Muscle of arm (tissue), 12 donors: Measurements from ENCODE around the gene FBXW7. TPM values are rescaled to one million over a fixed set of nuclear protein-coding genes. Genes with fewer than 3 reads are reported as not detected.
A peak's percentile ranks its signal among the peaks of the same experiment; 100 is the strongest.

ENCODE experiments used
- DNase-seq: peaks from one replicate; pipeline ENCODE4 v3.0.0-alpha.2; 2013
- polyA plus RNA-seq, 12 donors: library from polyadenylated mRNA; unstranded; fragments of 120-200 nt; gene quantifications; one replicate each; pipeline ENCODE4 v1.2.1, GENCODE V29; 2013; ENCODE audit not compliant: insufficient read length in 12 of 12

FBXW7 gene
- polyA plus RNA-seq, 12 donors = 24.2 to 44.5 (median 36.3) TPM; not detected in 1

- no peak for DNase-seq
Observed at GRCh38 chr4:152340818-152341217, 195.1 kb downstream of the FBXW7 start.

- DNase-seq = no peak
Observed at GRCh38 chr4:152339576-152339975, 196.3 kb downstream of the FBXW7 start.

GRCh38 chr4:152334931-152335330 lies 201.0 kb downstream of the FBXW7 start:
- no peak for DNase-seq

DNA sequence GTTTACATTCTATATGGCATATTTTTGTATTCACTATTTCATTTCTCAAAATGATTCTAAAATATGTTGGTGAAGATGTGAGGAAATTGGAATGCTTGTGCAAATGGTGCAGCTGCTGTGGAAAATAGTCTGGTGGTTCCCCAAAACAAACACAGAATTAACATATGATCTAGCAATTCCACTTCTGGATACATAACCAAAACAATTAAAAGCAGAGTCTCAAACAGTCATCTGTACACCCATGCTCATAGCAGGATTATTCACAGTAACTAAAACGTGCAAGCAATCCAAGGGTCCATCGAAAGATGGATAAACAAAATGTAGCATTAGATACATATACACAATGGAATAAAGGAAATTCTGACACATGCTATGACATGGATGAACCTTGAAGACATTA lies 204.8 kb downstream of the FBXW7 start:
- no peak for DNase-seq

- DNase-seq = no peak
Observed at GRCh38 chr4:152328582-152328981, 207.3 kb downstream of the FBXW7 start.

GRCh38 chr4:152327606-152328453 lies 208.1 kb downstream of the FBXW7 start:
- no peak for DNase-seq

- no peak for DNase-seq
Observed at GRCh38 chr4:152325831-152326230, 210.1 kb downstream of the FBXW7 start.

- no peak for DNase-seq
Observed at GRCh38 chr4:152323221-152323620, 212.7 kb downstream of the FBXW7 start.

DNA sequence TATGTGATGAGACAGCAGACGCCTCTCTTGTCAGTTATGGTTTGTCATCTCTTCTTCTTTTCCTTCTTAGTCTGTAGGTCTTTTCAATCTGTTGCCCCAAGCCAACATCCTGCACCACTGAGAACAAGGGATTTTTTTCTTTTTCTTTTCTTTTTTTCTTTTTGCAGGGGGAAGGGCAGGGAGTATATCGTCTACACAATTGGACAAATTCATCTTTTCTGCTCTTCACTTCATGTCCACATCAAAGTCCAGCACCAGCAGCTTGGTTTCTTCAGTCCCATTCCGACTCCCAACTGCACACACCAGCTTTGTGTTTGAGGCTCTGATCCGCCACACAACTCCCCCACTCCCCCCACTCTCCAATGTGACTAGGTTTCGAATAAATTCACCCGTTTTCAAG lies 213.2 kb downstream of the FBXW7 start:
- no peak for DNase-seq

DNA sequence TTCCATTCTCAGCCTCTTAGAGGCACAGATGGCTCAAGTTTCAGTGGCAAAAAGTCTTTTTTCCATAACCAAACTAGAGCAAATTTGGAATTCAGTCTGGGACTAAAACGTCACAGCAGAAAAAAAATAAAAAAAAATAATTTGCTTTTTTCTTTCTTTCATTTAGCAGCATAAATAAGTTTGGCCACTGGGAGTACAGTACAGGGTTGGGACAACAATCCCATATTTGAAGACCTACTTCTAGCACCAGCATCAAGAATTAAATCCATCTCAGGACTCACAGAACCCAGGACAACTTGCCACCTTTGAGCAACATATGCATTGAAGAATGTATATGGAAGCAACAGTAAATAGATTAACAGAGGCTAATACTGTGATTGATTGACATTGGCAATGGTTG lies 214.0 kb downstream of the FBXW7 start:
- DNase-seq = no peak

DNA sequence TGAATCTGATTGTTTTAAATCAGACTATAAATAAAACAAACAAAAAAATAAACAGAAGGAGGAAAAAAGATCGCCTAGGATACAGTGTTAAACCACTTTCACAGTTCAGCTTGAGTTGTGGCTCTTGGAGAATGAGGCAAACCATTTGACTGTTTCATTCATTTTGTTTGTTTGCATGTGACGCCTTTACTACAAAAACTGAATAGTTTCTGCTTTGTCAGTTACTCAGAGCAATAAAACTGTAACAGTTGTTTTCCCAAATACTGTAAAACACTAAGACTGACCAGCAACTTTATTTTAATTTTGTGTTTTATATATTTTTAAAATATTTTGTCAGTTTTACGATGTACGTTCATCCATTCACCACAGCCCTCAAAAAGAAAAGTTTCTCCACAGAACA lies 214.5 kb downstream of the FBXW7 start:
- DNase-seq = no peak

DNA sequence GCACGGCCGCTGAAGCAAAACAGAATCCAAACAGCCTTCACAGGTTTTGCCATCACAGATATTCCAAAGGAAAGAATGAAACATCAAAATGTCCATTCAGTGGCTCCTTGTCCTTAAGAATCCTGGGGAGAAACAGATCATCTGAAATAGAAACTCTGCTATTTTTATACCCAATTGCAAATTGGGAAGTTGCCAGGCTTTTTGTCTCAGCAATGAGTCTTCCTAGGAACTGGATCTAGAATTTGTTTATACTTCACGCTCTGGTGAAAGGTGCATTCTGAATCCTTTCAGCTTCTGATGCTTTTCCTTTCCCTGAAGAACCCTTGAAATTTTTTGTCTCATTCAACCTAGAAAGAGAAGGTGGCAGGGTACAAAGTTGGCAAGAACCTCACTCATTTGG lies 218.9 kb downstream of the FBXW7 start:
- peak; percentile 5 for DNase-seq

DNA sequence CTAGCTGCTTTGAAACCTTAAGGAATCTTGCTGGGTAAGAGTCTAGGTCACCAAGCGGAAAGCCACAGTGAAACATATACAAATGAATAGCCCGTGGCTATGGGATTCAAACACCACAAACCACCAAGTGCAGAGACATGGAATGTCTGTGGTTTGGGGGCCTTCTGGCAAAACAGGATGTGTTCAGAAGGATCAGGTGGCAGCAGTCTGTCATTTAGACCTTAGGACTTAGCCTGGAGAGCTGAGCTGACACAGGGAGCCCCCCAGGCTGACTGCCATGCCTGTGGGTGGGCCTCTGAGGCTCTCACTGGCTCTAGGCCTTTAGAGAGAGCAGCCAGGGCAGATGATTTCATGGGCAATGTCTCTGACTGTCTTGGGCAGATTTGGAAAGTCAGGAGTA lies 225.6 kb downstream of the FBXW7 start:
- DNase-seq = no peak

DNA sequence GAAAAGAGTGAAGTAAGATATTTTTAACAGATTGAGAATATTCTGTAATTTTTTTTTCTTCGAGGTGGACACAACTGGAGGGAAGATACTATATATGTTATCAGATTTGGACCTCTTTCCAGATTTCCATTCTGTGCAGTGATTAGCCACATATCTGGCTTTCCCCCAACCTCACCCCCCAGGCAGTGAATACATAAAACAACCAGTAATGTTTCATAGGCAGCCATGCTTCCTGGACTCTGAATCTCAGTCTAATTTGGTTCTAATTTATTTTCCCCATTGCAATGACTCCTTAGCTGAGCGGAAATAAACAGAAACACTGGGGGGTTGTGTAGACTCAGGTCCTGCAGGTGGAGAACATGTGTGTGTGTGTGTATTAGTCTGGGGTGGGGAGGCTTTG lies 226.5 kb downstream of the FBXW7 start:
- no peak for DNase-seq

- DNase-seq = no peak
Observed at GRCh38 chr4:152308951-152309350, 226.9 kb downstream of the FBXW7 start.

DNA sequence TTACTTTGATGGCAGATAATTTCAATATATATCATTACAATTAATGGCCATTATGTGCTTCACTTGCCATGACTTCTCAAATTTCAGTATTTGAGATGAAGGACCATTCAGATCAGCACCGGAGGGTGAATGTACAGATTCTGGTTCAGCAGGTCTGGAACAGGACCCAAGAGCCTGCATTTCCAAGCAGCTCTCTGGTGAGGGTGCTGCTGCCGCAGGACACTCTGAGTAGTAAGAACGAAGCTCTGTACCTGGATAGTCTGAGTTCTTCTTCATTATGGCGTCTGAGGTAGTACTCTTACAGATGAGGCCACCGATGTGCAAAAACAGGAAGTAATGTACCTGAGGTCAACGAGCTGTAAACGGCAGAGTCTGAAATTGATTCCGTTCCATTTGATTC lies 228.2 kb downstream of the FBXW7 start:
- no peak for DNase-seq

DNA sequence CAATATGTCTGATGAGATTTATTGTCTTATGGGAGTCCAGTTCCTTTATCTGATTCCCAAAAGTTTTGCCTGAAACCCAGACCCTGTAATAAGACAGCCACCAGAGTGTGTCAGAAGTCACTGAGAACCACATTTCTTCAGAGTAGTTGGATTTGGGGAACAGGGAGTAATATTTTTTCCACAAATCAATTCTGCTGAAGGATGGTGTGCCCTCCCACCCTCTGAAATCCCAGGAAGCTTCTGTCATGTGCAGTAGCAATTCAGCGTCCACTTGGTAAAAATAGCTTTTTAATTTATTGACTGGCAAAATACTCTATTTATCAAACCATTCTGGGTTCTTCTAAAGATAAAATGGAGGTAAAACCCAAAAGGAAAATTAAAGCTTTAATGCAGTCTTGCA lies 229.4 kb downstream of the FBXW7 start:
- no peak for DNase-seq

- no peak for DNase-seq
Observed at GRCh38 chr4:152304220-152304619, 231.7 kb downstream of the FBXW7 start.

GRCh38 chr4:152301381-152301780 lies 234.5 kb downstream of the FBXW7 start:
- DNase-seq = no peak

DNA sequence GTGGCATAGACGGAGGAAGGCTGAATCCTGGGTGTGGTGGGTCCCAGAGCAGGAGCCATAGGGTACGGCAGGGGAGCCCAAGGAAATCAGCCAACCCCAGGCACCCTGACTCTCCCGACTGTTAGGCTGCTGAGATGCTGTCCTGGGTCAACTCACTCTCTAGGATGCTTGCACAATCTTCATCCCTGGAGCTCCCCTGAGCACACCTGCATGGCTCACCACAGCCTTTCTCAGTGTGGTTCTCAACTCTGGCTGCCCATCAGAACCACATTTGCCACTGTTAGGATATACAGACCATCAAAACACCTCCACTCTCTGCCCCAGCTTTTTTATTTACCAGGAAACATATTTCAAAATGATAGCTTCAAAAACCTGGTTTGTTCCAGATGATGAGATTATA lies 236.3 kb downstream of the FBXW7 start:
- DNase-seq = no peak

DNA sequence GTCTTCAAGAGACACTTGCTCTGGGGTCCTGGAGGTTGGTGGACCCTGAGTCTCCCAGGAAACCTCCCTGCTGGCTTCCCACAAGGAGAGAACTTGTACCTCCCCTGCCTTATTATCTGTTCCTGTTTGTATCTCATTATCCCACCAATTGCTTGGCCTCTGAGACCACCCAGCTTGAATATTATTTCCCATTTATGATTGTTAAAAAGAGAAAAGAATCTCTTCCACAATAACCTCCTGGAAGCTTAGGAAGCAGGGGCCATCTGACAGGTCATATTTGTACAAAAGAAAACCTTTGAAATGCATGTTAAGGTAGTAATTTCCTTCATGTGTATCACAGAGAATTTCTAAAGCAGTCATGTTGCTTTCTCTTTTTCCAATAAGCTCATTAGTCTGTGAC lies 239.5 kb downstream of the FBXW7 start:
- no peak for DNase-seq

DNA sequence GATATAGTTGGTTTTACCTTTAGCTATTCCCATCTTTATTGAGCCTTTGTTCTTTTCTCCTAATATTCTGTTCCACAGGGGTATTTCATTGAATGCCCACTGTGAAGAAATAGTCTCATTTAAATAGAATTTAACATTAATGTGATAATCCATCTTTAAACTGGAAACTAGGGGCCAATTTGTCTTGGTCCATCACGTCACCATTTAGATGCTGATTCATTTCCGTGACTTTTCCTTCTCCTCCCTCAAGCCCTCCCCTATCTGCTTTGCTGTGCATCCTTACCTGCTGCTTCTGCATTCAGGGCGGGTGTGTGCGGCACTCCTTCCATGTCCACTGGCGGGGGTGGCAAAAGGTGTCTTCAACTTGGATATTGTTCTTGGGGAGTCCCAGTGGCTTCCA lies 241.1 kb downstream of the FBXW7 start:
- DNase-seq = no peak

DNA sequence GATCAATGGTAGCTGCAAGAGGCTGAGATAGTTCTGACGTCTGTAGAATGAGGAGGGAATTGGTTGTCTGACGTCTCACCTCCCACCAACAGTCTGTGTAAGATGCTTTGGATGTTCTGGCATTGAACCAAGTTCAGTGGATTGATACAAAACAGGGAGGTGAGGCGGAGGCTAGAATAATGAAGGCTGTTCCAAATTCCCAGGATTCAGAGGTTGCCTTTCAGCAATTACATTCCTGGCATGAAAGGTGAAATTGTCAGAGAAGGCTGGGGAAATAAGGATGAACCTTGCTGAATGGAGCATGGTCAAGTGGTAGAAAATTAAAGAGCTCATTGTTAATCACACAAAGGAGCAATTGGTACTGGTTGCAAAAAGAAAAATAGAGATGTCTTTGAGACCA lies 241.6 kb downstream of the FBXW7 start:
- DNase-seq = no peak

DNA sequence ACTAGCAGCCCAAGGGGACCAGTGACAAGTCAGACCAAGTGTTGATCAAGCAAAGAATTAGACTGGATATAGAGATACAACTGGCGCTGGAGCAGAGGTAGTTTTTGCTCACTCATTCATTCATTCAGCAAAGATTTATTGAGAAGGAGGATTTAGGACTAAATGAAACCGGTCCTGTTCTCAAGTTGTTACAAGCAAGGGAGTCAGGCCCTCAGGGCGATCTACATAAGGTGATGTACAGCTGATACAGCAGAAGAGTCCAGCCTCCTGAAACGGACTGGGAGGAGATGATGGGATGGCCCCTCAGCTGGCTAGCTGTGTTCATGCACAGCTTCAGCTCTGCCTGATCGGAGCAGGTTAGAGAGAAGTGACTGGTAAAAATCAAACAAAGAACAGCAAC lies 242.4 kb downstream of the FBXW7 start:
- DNase-seq = no peak
